GM12873 (cell line): Measurements from ENCODE around the gene IFT27.

ENCODE experiments used
- CTCF ChIP-seq: IDR thresholded peaks from 2 replicates; pipeline ENCODE4 v1.5.1; 2012; ENCODE audit warnings: low read depth, mild to moderate bottlenecking, moderate library complexity, low read length, control low read depth; ENCODE audit not compliant: insufficient read depth; ENCODE audit errors: missing control alignments

The IFT27 gene

GRCh38 chr22:36746375-36746970, 29.4 kb downstream of the IFT27 start:
- no peak for TF ChIP-seq CTCF

- TF ChIP-seq CTCF: no peak
These were observed 30.5 kb downstream of the IFT27 start for GRCh38 chr22:36745301-36745995.

DNA sequence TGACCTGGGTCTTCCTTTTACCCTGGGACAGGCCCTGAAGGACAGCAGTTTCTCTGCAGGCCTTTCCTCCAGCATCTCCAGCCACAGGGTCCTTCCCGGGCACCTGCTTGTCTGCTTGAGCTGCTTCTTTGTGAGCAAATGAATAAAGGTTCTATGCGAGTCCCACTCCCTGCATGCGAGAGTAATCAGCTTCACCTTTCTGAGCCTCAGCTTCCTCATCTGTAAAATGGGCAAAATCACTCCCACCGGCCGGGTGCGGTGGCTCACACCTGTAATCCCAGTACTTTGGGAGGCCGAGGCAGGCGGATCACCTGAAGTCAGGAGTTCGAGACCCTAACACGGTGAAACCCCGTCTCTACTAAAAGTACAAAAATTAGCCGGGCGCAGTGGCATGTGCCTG, 31.1 kb downstream of the IFT27 start:
- TF ChIP-seq CTCF: no peak

DNA sequence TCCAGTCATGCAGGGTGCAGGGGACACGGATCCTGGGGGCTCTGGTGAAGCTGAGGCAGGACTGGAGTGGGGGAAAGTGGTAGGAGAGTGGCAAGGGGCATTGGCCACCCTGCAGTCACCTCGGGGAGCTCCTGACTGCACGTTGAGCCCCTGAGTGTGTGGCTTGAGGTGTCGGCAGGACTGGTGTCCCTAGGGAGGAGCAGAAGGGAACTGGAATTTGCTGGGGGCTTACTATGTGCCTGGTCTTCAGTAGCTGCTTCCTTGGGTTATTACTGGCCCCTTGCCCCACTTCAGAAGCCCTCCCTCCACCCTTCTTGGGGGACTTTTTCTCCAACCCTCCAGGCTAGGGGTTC, 31.5 kb downstream of the IFT27 start:
- TF ChIP-seq CTCF: no peak

GRCh38 chr22:36743591-36744412, 32.1 kb downstream of the IFT27 start:
- TF ChIP-seq CTCF: no peak

GRCh38 chr22:36743011-36743410, 32.9 kb downstream of the IFT27 start:
- no peak for TF ChIP-seq CTCF

- TF ChIP-seq CTCF: no peak
These were observed 34.0 kb downstream of the IFT27 start for GRCh38 chr22:36741968-36742367.
